ELR (cell line): Measurements from ENCODE around the gene TTC27.

Source experiments
- DNase-seq: peaks from one replicate; pipeline ENCODE4 v3.0.0-alpha.2; 2015; ENCODE audit warnings: low read depth

Gene TTC27

GRCh38 chr2:32671885-32672533 lies 44.2 kb downstream of the TTC27 start:
- DNase-seq: no peak

DNA sequence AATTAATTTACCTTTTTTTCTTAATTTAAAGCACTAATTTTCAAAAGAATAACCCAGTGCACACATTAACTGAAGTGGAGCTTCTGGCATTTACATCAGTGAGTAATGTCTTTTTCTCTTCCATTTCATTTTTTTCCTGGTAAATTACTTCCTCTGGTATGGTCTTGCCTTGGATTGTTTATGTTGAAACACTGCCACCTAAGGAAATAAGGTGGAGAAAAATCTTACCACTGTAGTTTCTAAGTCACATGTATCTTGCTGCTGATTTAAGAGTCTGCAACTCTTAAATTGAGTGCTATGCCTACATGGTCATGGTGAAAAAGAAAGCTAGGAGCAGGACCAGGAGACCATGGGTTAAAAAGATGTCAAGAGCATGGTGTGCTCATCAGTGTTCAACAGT lies 51.0 kb downstream of the TTC27 start:
- peak; percentile 32 for DNase-seq

DNA sequence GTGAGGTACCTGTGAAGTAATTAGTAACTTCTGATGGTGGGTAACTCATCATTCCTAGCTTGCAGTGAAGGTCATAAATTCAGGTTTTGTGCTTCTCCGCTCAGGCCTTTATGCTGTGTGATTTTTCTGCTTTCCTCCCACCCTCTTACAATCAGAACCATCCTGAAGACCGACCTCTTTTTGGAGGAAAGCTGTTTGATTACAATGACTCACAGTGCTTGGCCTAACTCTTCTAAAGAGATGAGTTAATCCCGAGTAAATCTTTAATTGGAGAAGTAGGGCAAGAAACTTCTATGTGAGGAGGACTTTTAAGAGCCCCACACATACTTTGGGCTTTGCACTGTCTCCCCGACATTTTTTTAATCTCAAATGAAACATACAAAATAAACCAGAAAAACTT lies 53.1 kb downstream of the TTC27 start:
- peak; percentile 6 for DNase-seq

DNA sequence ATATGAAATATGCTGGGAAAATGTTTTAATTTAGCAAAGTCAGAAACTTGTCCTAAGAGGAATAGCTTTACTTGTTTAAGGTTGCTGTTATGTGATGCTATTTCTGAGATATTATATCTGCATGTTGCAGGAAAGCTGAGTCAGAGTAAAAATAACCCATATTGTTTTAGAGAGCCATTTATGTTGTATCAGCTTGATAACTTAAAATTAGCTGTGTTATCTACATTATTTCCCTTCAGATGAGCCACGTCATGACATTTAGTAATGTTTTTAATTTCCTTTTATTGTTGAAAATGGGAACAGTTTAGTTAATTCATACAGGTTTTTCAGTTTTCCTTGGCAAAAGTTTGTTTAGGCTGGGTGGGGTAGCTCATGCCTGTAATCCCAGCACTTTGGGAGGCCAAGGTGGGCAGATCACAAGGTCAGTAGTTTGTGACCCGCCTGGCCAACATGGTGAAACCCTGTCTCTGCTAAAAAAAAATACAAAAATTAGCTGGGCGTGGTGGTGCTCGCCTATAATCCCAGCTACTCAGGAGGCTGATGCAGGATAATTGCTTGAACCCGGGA lies 55.8 kb downstream of the TTC27 start:
- no peak for DNase-seq

GRCh38 chr2:32688541-32688940 lies 60.7 kb downstream of the TTC27 start:
- DNase-seq: peak; percentile 74

DNA sequence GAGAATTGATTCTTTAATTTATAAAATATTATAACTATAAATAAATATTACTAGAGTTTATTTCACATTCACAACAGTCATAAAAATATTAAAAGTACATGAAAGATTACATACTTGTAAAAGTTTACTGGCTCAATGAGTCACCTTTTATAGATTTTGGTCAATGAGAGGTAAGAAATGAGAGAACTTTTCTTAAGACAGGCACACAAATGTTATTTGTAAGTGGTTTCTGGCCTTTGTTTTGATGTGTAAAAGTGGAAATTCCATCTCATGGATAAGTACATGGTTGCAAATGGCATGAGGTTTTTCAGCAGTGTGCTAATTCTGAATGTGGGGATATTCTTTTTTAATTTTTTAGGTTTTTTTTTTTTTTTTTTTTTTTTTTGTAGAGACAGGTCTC lies 63.8 kb downstream of the TTC27 start:
- no peak for DNase-seq

DNA sequence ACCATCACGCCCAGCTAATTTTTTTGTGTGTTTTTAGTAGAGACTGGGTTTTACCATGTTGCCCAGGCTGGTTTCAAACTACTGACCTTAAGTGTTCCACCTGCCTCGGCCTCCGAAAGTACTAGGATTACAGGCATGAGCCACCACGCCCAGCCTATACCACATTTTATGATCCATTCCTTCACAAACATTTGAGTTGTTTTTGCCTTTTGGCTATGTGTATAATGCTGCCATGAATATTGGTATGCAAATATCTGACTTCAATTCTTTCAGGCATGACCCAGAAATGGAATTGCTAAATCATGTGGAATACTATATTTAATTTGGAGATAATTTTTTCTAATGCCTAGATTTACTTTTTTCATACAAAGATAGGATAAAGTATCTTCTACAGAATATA lies 68.6 kb downstream of the TTC27 start:
- DNase-seq: no peak

DNA sequence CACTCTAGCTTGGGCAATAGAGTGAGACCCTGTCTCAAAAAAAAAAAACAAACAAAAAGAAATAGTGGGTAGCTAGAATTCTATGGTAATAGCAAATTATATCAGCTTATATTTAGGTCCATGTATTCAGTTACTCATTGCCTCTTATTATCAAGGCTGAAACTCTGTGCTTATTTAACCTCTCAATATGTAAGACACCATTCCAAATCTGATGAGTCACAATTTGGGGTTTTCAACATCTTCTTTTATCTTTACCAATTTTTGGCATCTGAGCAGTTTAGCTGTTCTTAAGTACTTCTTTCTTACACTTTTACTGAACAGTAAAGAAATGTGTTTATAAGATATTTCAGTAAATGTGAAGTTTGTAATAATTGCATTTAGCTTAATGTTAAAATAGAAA lies 69.3 kb downstream of the TTC27 start:
- DNase-seq: peak; percentile 30

GRCh38 chr2:32699151-32699550 lies 71.3 kb downstream of the TTC27 start:
- no peak for DNase-seq

DNA sequence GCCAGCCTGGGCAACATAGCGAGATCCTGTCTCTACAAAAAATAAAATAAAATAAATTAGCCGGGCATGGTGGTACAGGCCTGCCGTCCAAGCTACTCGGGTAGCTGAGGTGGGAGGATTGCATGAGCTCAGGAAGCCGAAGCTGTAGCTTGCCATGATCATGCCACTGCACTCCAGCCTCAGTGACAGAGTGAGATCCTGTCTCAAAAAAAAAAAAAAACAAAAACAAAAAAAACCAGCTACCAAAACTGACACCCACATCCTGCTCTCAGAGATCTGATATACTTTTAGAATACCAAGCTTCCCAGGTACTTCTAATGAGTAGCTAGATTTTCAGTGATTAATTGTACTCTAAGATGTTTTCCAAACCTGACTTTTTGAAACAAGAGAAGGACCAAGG lies 74.0 kb downstream of the TTC27 start:
- no peak for DNase-seq

GRCh38 chr2:32702303-32703064 lies 74.6 kb downstream of the TTC27 start:
- no peak for DNase-seq

GRCh38 chr2:32706815-32707579 lies 79.1 kb downstream of the TTC27 start:
- DNase-seq: no peak

GRCh38 chr2:32711219-32711618 lies 83.4 kb downstream of the TTC27 start:
- peak; percentile 77 for DNase-seq

GRCh38 chr2:32711908-32712501 lies 84.2 kb downstream of the TTC27 start:
- no peak for DNase-seq

DNA sequence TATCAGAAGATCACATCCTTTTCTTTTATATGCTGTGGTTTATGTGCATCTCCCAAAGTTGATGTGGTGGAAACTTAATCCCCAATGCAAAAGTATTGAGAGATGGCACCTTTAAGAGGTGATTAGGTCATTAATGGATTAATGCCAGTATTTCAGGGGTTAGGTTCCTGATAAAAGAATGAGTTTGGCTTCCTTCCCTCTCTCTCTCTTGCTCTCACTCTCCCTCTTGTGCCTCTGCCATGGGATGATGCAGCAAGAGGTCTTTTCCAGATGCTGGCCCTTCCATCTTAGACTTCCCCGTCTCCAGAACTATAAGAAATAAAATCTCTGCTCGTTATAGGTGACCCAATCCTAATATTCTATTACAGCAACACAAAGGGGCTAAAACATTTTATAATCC lies 85.0 kb downstream of the TTC27 start:
- DNase-seq: no peak

- no peak for DNase-seq
Observed at GRCh38 chr2:32714521-32714920, 86.7 kb downstream of the TTC27 start.

- peak; percentile 22 for DNase-seq
Observed at GRCh38 chr2:32715391-32715841, 87.6 kb downstream of the TTC27 start.

- no peak for DNase-seq
Observed at GRCh38 chr2:32715981-32716380, 88.1 kb downstream of the TTC27 start.

DNA sequence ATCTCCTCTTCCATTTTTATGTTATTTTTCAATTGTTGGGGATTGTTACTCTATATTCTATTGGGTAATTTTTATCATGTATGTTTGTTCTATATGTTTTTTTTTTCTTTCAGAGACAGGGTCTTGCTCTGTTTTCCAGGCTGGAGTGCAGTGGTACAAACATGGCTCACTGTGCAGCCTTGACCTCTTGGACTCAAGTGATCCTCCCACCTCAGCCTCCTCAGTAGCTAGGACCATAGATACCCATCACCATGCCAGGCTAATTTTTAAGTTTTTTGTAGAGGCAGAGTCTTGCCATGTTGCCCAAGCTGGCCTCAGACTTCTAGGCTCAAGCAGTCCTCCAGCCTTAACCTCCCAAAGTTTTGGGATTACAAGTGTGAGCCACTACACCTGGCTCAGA lies 88.7 kb downstream of the TTC27 start:
- no peak for DNase-seq

- DNase-seq: no peak
Observed at GRCh38 chr2:32718752-32719151, 90.9 kb downstream of the TTC27 start.

DNA sequence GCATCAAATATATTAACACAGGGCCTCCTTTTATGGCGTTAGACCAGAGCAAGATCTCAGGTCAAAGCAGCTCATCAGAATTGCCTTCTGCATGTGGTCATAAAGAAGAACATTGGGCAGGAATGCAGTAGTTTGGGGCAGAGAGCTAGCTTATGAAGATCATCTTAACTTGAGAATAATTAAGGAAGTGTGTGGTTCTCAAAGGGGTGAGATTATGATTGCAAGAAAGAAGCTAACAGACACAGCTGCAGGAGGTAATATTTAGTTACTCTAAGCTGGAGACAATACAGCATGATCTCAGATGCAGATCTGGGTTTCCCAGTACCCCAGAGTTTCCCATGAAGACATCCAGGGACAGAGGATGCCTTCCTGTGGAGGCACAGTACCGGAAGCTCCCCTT lies 91.6 kb downstream of the TTC27 start:
- DNase-seq: no peak
